Activated naive CD4-positive, alpha-beta T cell treated with anti-CD3 and anti-CD28 coated beads, Interleukin-2, amount 50 U/mL, for 72 hours (primary cell): Measurements from ENCODE around the gene EZH2. TPM values are rescaled to one million over a fixed set of nuclear protein-coding genes. Genes with fewer than 3 reads are reported as not detected.
A peak's percentile ranks its signal among the peaks of the same experiment; 100 is the strongest.

Experiments
- ATAC-seq, 2 donors: fragments of 150-1000 bp; cut with Tn5 transposase; 2 replicates each; pipeline ENCODE4 v1.10.0; 2021; ENCODE audit warnings: mild to moderate bottlenecking in 2 of 2, moderate library complexity in 2 of 2
- DNase-seq, 2 donors: peaks; one replicate each; pipeline ENCODE4 v3.0.0; 2021 to 2022; ENCODE audit warnings: low spot score in 2 of 2
- H3K27ac Mint-ChIP-seq, 2 donors: one replicate each; pipeline ENCODE4 v1.8.0; 2022; ENCODE audit warnings: mild to moderate bottlenecking in 2 of 2, mixed read lengths in 2 of 2
- H3K36me3 Mint-ChIP-seq, 2 donors: one replicate each; pipeline ENCODE4 v1.8.0; 2022; ENCODE audit warnings: mixed read lengths in 2 of 2
- H3K9me3 Mint-ChIP-seq, 2 donors: one replicate each; pipeline ENCODE4 v1.8.0; 2022; ENCODE audit warnings: mixed read lengths in 2 of 2
- total RNA-seq, 2 donors: library from RNA; stranded (reverse); gene quantifications; one replicate each; pipeline ENCODE4 v1.2.3, GENCODE V29; 2022

Gene EZH2
- total RNA-seq, 2 donors from 2014 or later: 106 to 171 TPM

- ATAC-seq (no peak), DNase-seq (no peak)
- peaks cover 0 to 20% of the 10 kb centered on the region in 2 donors for H3K36me3 Mint-ChIP-seq
- no peaks in the 10 kb centered on the region for H3K9me3 Mint-ChIP-seq
- H3K27ac Mint-ChIP-seq: no peak overlapping the region
Observed at GRCh38 chr7:148847815-148848734, 36.0 kb downstream of the EZH2 start.

GRCh38 chr7:148838905-148839304 is 45.2 kb downstream of the EZH2 start:
- Mint-ChIP-seq H3K27ac (peak overlapping the region in 1 of 2 donors; percentile 40), H3K36me3 (peaks cover 29 to 45% of the 10 kb centered on the region in 2 donors), H3K9me3 (peaks cover 0 to 6% of the 10 kb centered on the region in 2 donors)
- no peak for ATAC-seq
- DNase-seq: no peak

GRCh38 chr7:148835854-148836253 is 48.2 kb downstream of the EZH2 start:
- ATAC-seq: peak in 1 of 2 donors; percentile 65
- Mint-ChIP-seq H3K27ac (no peak overlapping the region), H3K36me3 (peaks cover 32 to 51% of the 10 kb centered on the region in 2 donors), H3K9me3 (peaks cover 0 to 6% of the 10 kb centered on the region in 2 donors)
- no peak for DNase-seq

GRCh38 chr7:148834605-148835004 is 49.5 kb downstream of the EZH2 start:
- ATAC-seq: no peak
- DNase-seq: no peak
- Mint-ChIP-seq H3K27ac (peak overlapping the region in 1 of 2 donors; percentile 70), H3K36me3 (peaks cover 36 to 50% of the 10 kb centered on the region in 2 donors), H3K9me3 (peaks cover 0 to 6% of the 10 kb centered on the region in 2 donors)

- H3K36me3 Mint-ChIP-seq: peaks cover 20 to 22% of the 10 kb centered on the region in 2 donors
- DNase-seq (no peak), ATAC-seq (no peak)
- H3K9me3 Mint-ChIP-seq: no peaks in the 10 kb centered on the region
- no peak overlapping the region for H3K27ac Mint-ChIP-seq
Observed at GRCh38 chr7:148831782-148832181, 52.3 kb downstream of the EZH2 start.

GRCh38 chr7:148830897-148831692 is 53.0 kb downstream of the EZH2 start:
- ATAC-seq (no peak), DNase-seq (no peak)
- no peaks in the 10 kb centered on the region for H3K9me3 Mint-ChIP-seq
- H3K36me3 Mint-ChIP-seq: peaks cover 13 to 15% of the 10 kb centered on the region in 2 donors
- H3K27ac Mint-ChIP-seq: no peak overlapping the region

GRCh38 chr7:148828965-148829364 is 55.1 kb downstream of the EZH2 start:
- no peak for ATAC-seq
- H3K27ac Mint-ChIP-seq: no peak overlapping the region

GRCh38 chr7:148825338-148825737 is 58.8 kb downstream of the EZH2 start:
- Mint-ChIP-seq H3K9me3 (no peaks in the 10 kb centered on the region), H3K36me3 (peaks cover 23 to 28% of the 10 kb centered on the region in 2 donors), H3K27ac (no peak overlapping the region)
- no peak for DNase-seq
- ATAC-seq: no peak

More at GRCh38 chr7:148828965-148829364, 55.1 kb downstream of the EZH2 start:
- H3K9me3 Mint-ChIP-seq: no peaks in the 10 kb centered on the region
- no peak for DNase-seq
- H3K36me3 Mint-ChIP-seq: peaks cover 16 to 21% of the 10 kb centered on the region in 2 donors

- Mint-ChIP-seq H3K36me3 (peaks cover 23 to 32% of the 10 kb centered on the region in 2 donors), H3K27ac (no peak overlapping the region), H3K9me3 (no peaks in the 10 kb centered on the region)
- ATAC-seq (no peak), DNase-seq (no peak)
Observed at GRCh38 chr7:148824864-148825263, 59.2 kb downstream of the EZH2 start.

GRCh38 chr7:148821422-148821821 is 62.7 kb downstream of the EZH2 start:
- no peak overlapping the region for H3K27ac Mint-ChIP-seq
- peaks cover 33 to 51% of the 10 kb centered on the region in 2 donors for H3K36me3 Mint-ChIP-seq
- DNase-seq (no peak), ATAC-seq (no peak)
- no peaks in the 10 kb centered on the region for H3K9me3 Mint-ChIP-seq

GRCh38 chr7:148819697-148820360 is 64.3 kb downstream of the EZH2 start:
- no peak for DNase-seq
- H3K36me3 Mint-ChIP-seq: peaks cover 27 to 49% of the 10 kb centered on the region in 2 donors
- H3K27ac Mint-ChIP-seq: peak overlapping the region in 1 of 2 donors; percentile 53
- no peak for ATAC-seq
- no peaks in the 10 kb centered on the region for H3K9me3 Mint-ChIP-seq

GRCh38 chr7:148815612-148816011 is 68.5 kb downstream of the EZH2 start:
- Mint-ChIP-seq H3K9me3 (no peaks in the 10 kb centered on the region), H3K27ac (no peak overlapping the region), H3K36me3 (peaks cover 29 to 48% of the 10 kb centered on the region in 2 donors)
- ATAC-seq (no peak), DNase-seq (no peak)

- H3K36me3 Mint-ChIP-seq: peaks cover 32 to 49% of the 10 kb centered on the region in 2 donors
- no peaks in the 10 kb centered on the region for H3K9me3 Mint-ChIP-seq
- H3K27ac Mint-ChIP-seq: peak overlapping the region in 1 of 2 donors; percentile 22
- ATAC-seq (no peak), DNase-seq (no peak)
Observed at GRCh38 chr7:148814922-148815559, 69.0 kb downstream of the EZH2 start.

GRCh38 chr7:148813890-148814289 is 70.2 kb downstream of the EZH2 start:
- ATAC-seq: no peak
- Mint-ChIP-seq H3K9me3 (no peaks in the 10 kb centered on the region), H3K36me3 (peaks cover 37 to 50% of the 10 kb centered on the region in 2 donors), H3K27ac (no peak overlapping the region)
- DNase-seq: no peak

- H3K9me3 Mint-ChIP-seq: no peaks in the 10 kb centered on the region
- H3K36me3 Mint-ChIP-seq: peaks cover 25 to 46% of the 10 kb centered on the region in 2 donors
- H3K27ac Mint-ChIP-seq: peak overlapping the region; percentile 19 to 47
- DNase-seq (no peak), ATAC-seq (no peak)
Observed at GRCh38 chr7:148811892-148812291, 72.2 kb downstream of the EZH2 start.

GRCh38 chr7:148809856-148810255 is 74.2 kb downstream of the EZH2 start:
- peaks cover 20 to 45% of the 10 kb centered on the region in 2 donors for H3K36me3 Mint-ChIP-seq
- no peaks in the 10 kb centered on the region for H3K9me3 Mint-ChIP-seq
- DNase-seq: no peak
- no peak for ATAC-seq
- H3K27ac Mint-ChIP-seq: peak overlapping the region; percentile 69
